Gastroesophageal sphincter (tissue), 4 donors: ENCODE results near the gene KIAA1217. TPM values are rescaled to one million over a fixed set of nuclear protein-coding genes. Genes with fewer than 3 reads are reported as not detected.
A peak's percentile ranks its signal among the peaks of the same experiment; 100 is the strongest.

Source experiments
- ATAC-seq: fragments of 150-250 bp; one replicate; pipeline ENCODE4 v1.9.1; 2016; ENCODE audit warnings: mild to moderate bottlenecking, moderate library complexity
- H3K27ac ChIP-seq, 4 donors: fragments of 200-600 bp; sonication (generic) in 3 of 4; 1 replicate in 3 of 4; 2 replicates in 1 of 4; pipeline ENCODE4 v1.5.1; 2016 to 2019
- H3K27me3 ChIP-seq: fragments of 200-600 bp; sonication (generic); one replicate; pipeline ENCODE4 v1.5.1; 2019
- H3K36me3 ChIP-seq, 2 donors: fragments of 200-600 bp; sonication (generic); one replicate each; pipeline ENCODE4 v1.5.1; 2019; ENCODE audit warnings: control low read depth in 1 of 2
- H3K4me1 ChIP-seq, 3 donors: fragments of 200-600 bp; sonication (generic); 1 replicate in 2 of 3; 2 replicates in 1 of 3; pipeline ENCODE4 v1.5.1; 2016 to 2019; ENCODE audit warnings: control low read depth in 2 of 3
- H3K4me3 ChIP-seq, 2 donors: fragments of 200-600 bp; sonication (generic); one replicate each; pipeline ENCODE4 v1.5.1; 2019; ENCODE audit warnings: mild to moderate bottlenecking in 1 of 2, moderate library complexity in 1 of 2
- H3K9me3 ChIP-seq, 3 donors: fragments of 200-600 bp; sonication (generic); one replicate each; pipeline ENCODE4 v1.5.1; 2017 to 2019; ENCODE audit warnings: control low read depth in 2 of 3
- EP300 ChIP-seq: sonication (generic); formaldehyde crosslinking; IDR thresholded peaks from one replicate; pipeline ENCODE4 v1.6.1; 2017; ENCODE audit warnings: antibody characterized with exemption, mild to moderate bottlenecking
- POLR2A ChIP-seq, 2 donors: fragments of 450-650 bp; IDR thresholded peaks; one replicate each; pipeline ENCODE4 v1.6.1; 2017; ENCODE audit warnings: antibody characterized with exemption in 2 of 2, mild to moderate bottlenecking in 2 of 2, moderate library complexity in 1 of 2
- POLR2AphosphoS5 ChIP-seq: sonication (generic); formaldehyde crosslinking; IDR thresholded peaks from one replicate; pipeline ENCODE4 v1.6.1; 2017; ENCODE audit warnings: antibody characterized with exemption
- WGBS, 2 donors: methylation state at CpG; one replicate each; pipeline ENCODE4 v1.1.5; 2018; ENCODE audit warnings: low coverage in 1 of 2; 5-methylcytosine and 5-hydroxymethylcytosine counted together
- total RNA-seq, 4 donors: library from RNA; depleted of rRNA; stranded (reverse); fragments of >200 nt; gene quantifications; one replicate each; pipeline ENCODE4 v1.1.0, GENCODE V29; 2016
- TF ChIP-seq, protein P1 (sequence below), 4 experiments: fragments of 200-600 bp in 2 of 4; fragments of 450-650 bp in 2 of 4; sonication (generic) in 1 of 4; IDR thresholded peaks; one replicate each; pipeline ENCODE4 v1.5.1; 2017 to 2019; ENCODE audit warnings: antibody characterized with exemption in 4 of 4, mild to moderate bottlenecking in 2 of 4, moderate library complexity in 2 of 4

Gene KIAA1217
- total RNA-seq, 4 donors from 2014 or later = 9.7 to 15.3 (median 12.7) TPM

DNA sequence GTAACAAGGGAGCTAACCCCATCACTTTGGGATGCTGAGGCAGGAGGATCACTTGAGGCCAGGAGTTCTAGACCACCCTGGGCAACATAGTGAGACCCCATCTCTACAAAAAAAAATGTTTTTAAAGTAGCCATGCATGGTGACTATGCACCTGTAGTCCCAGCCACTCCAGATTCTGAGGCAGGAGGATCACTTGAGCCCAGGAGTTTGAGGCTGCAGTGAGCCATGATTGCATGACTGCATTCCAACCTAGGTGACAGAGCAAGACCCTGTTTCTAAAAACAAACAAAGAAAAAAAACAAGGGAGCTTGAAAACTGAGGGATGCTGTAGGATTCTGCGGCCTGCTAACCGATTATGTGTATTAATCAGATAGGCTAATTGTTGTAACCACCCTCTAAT, 4.9 kb downstream of the KIAA1217 start:
- H3K4me1 ChIP-seq = peaks cover 3 to 36% (median 9%) of the 10 kb centered on the region in 3 donors
- H3K27me3 ChIP-seq = no peaks in the 10 kb centered on the region
- H3K4me3 ChIP-seq = no peak overlapping the region
- ATAC-seq = no peak
- no peaks in the 10 kb centered on the region for H3K36me3 ChIP-seq
- WGBS, 2 donors = 94 to 100% methylated on average over 2 of the region's 2 CpGs
- peak overlapping the region in 2 of 4 donors; percentile 65 to 66 for H3K27ac ChIP-seq
- no peak for TF ChIP-seq POLR2AphosphoS5
- TF ChIP-seq, protein P1, sequence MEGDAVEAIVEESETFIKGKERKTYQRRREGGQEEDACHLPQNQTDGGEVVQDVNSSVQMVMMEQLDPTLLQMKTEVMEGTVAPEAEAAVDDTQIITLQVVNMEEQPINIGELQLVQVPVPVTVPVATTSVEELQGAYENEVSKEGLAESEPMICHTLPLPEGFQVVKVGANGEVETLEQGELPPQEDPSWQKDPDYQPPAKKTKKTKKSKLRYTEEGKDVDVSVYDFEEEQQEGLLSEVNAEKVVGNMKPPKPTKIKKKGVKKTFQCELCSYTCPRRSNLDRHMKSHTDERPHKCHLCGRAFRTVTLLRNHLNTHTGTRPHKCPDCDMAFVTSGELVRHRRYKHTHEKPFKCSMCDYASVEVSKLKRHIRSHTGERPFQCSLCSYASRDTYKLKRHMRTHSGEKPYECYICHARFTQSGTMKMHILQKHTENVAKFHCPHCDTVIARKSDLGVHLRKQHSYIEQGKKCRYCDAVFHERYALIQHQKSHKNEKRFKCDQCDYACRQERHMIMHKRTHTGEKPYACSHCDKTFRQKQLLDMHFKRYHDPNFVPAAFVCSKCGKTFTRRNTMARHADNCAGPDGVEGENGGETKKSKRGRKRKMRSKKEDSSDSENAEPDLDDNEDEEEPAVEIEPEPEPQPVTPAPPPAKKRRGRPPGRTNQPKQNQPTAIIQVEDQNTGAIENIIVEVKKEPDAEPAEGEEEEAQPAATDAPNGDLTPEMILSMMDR (IDR thresholded peaks at IDR 0.05) = no peak
- TF ChIP-seq POLR2A (IDR thresholded peaks at IDR 0.05) = no peak
- no peak for TF ChIP-seq EP300
- H3K9me3 ChIP-seq = no peaks in the 10 kb centered on the region

GRCh38 chr10:24214762-24215161, 5.8 kb downstream of the KIAA1217 start:
- Histone ChIP-seq H3K27me3 (no peaks in the 10 kb centered on the region), H3K36me3 (peaks cover 0 to 7% of the 10 kb centered on the region in 2 donors), H3K4me3 (no peak overlapping the region), H3K27ac (peak overlapping the region in 3 of 4 donors; percentile 65 to 66 (median 66)), H3K4me1 (peaks cover 1 to 31% (median 8%) of the 10 kb centered on the region in 3 donors), H3K9me3 (no peaks in the 10 kb centered on the region)
- 77% methylated on average over 5 of the region's 5 CpGs; no CpG with 5 or more reads in 1 of the 2 donors for WGBS, 2 donors
- no peak for TF ChIP-seq POLR2AphosphoS5
- TF ChIP-seq POLR2A (IDR thresholded peaks at IDR 0.05) = no peak
- TF ChIP-seq, protein P1 (IDR thresholded peaks at IDR 0.05) = no peak
- no peak for TF ChIP-seq EP300
- ATAC-seq = peak; percentile 14

GRCh38 chr10:24215196-24215595, 6.3 kb downstream of the KIAA1217 start:
- no peak for TF ChIP-seq POLR2AphosphoS5
- TF ChIP-seq EP300 = no peak
- TF ChIP-seq POLR2A (IDR thresholded peaks at IDR 0.05) = no peak
- TF ChIP-seq, protein P1 (IDR thresholded peaks at IDR 0.05) = no peak
- peaks cover 0 to 11% of the 10 kb centered on the region in 2 donors for H3K36me3 ChIP-seq
- peak; percentile 25 for ATAC-seq
- no peak overlapping the region for H3K4me3 ChIP-seq
- peak overlapping the region in 3 of 4 donors; percentile 65 to 66 (median 66) for H3K27ac ChIP-seq
- peaks cover 0 to 27% (median 3%) of the 10 kb centered on the region in 3 donors for H3K4me1 ChIP-seq
- H3K9me3 ChIP-seq = no peaks in the 10 kb centered on the region
- no peaks in the 10 kb centered on the region for H3K27me3 ChIP-seq
- WGBS, 2 donors = 10 to 46% methylated on average over 2 to 4 of the region's 4 CpGs

GRCh38 chr10:24215603-24216002, 6.7 kb downstream of the KIAA1217 start:
- Histone ChIP-seq H3K27me3 (no peaks in the 10 kb centered on the region), H3K9me3 (no peaks in the 10 kb centered on the region), H3K36me3 (peaks cover 0 to 11% of the 10 kb centered on the region in 2 donors), H3K4me1 (peaks cover 0 to 22% (median 3%) of the 10 kb centered on the region in 3 donors), H3K4me3 (no peak overlapping the region), H3K27ac (peak overlapping the region in 3 of 4 donors; percentile 60 to 66 (median 65))
- WGBS, 2 donors = 52 to 67% methylated on average over 3 of the region's 5 CpGs
- no peak for ATAC-seq
- TF ChIP-seq, protein P1 (IDR thresholded peaks at IDR 0.05) = no peak
- TF ChIP-seq EP300 (no peak), POLR2AphosphoS5 (no peak), POLR2A (IDR thresholded peaks at IDR 0.05) (no peak)

- Histone ChIP-seq H3K27me3 (no peaks in the 10 kb centered on the region), H3K4me1 (peaks cover 0 to 11% (median 3%) of the 10 kb centered on the region in 3 donors), H3K9me3 (no peaks in the 10 kb centered on the region), H3K36me3 (peaks cover 0 to 18% of the 10 kb centered on the region in 2 donors), H3K27ac (no peak overlapping the region), H3K4me3 (no peak overlapping the region)
- 71 to 78% methylated on average over 3 of the region's 3 CpGs for WGBS, 2 donors
- no peak for ATAC-seq
- no peak for TF ChIP-seq POLR2AphosphoS5
- TF ChIP-seq, protein P1 (IDR thresholded peaks at IDR 0.05) = no peak
- no peak for TF ChIP-seq POLR2A (IDR thresholded peaks at IDR 0.05)
- no peak for TF ChIP-seq EP300
Measured at GRCh38 chr10:24219963-24220362, 11.0 kb downstream of the KIAA1217 start.
